GM12878 (cell line): ENCODE data around the gene RNF32.

Experiments
- ATF2 ChIP-seq: IDR thresholded peaks from 2 replicates; pipeline ENCODE4 v1.6.1; 2012; ENCODE audit warnings: low read length, inconsistent platforms
- CEBPB ChIP-seq, 2 experiments: fragments of 150-350 bp in 1 of 2; IDR thresholded peaks; 2 replicates each; pipeline ENCODE4 v1.6.1; 2012 to 2014; ENCODE audit warnings: low read depth in 2 of 2, low read length in 2 of 2, borderline replicate concordance in 1 of 2, inconsistent platforms in 1 of 2
- CREB1 ChIP-seq: IDR thresholded peaks from 2 replicates; pipeline ENCODE4 v1.6.1; 2012; ENCODE audit warnings: low read depth, mild to moderate bottlenecking, inconsistent platforms
- GABPA ChIP-seq: IDR thresholded peaks from 2 replicates; pipeline ENCODE4 v1.6.1; 2014; ENCODE audit warnings: antibody characterized with exemption, low read depth, mild to moderate bottlenecking, inconsistent platforms
- GATAD2B ChIP-seq: fragments of 450-650 bp; conservative IDR thresholded peaks from 2 replicates; pipeline ENCODE4 v1.6.1; 2017; ENCODE audit warnings: low read depth, mild to moderate bottlenecking, moderate library complexity
- HDAC6 ChIP-seq: fragments of 200-600 bp; sonication (generic); IDR thresholded peaks from one replicate; pipeline ENCODE4 v1.8.0; 2017; ENCODE audit warnings: antibody characterized with exemption; ENCODE audit not compliant: unreplicated experiment
- MEF2A ChIP-seq: IDR thresholded peaks from 2 replicates; pipeline ENCODE4 v1.6.1; 2011; ENCODE audit warnings: low read depth, mild to moderate bottlenecking, low read length, moderate library complexity; ENCODE audit not compliant: insufficient read depth
- POLR2A ChIP-seq: IDR thresholded peaks from 2 replicates; pipeline ENCODE4 v1.6.1; 2011; ENCODE audit warnings: low read depth, mild to moderate bottlenecking, low read length
- RCOR1 ChIP-seq: conservative IDR thresholded peaks from 2 replicates; pipeline ENCODE4 v1.6.1; 2012; ENCODE audit warnings: low read depth, low read length, improper control_type of control experiment
- TCF12 ChIP-seq: IDR thresholded peaks from 2 replicates; pipeline ENCODE4 v1.6.1; 2011; ENCODE audit warnings: low read depth, mild to moderate bottlenecking, low read length
- ZNF217 ChIP-seq: fragments of 450-650 bp; IDR thresholded peaks from 2 replicates; pipeline ENCODE4 v1.6.1; 2017; ENCODE audit warnings: antibody characterized with exemption, mild to moderate bottlenecking
- TF ChIP-seq, protein P1 (sequence below): IDR thresholded peaks from 2 replicates; pipeline ENCODE4 v1.6.1; 2011; ENCODE audit warnings: borderline replicate concordance, low read depth, mild to moderate bottlenecking, moderate library complexity, mixed read lengths, low read length; ENCODE audit not compliant: insufficient read depth; ENCODE audit errors: extremely low read length
- TF ChIP-seq, protein P2 (sequence below): IDR thresholded peaks from 2 replicates; pipeline ENCODE4 v1.6.1; 2011; ENCODE audit warnings: borderline replicate concordance, low read depth, mild to moderate bottlenecking, moderate library complexity, low read length; ENCODE audit not compliant: insufficient read depth, poor library complexity, severe bottlenecking
- TF ChIP-seq, protein P3 (sequence below), 3 experiments: IDR thresholded peaks in 2 of 3; conservative IDR thresholded peaks in 1 of 3; 2 replicates each; pipeline ENCODE4 v1.5.1; 2011; ENCODE audit warnings: low read depth in 3 of 3, low read length in 3 of 3, mild to moderate bottlenecking in 3 of 3, control low read depth in 2 of 3, moderate library complexity in 2 of 3, inconsistent platforms in 1 of 3, mixed read lengths in 1 of 3; ENCODE audit not compliant: control insufficient read depth in 2 of 3, insufficient read depth in 1 of 3; ENCODE audit errors: extremely low read depth in 1 of 3

- TF ChIP-seq POLR2A (no peak), RCOR1 (no peak), TCF12 (no peak), GABPA (no peak), ATF2 (no peak), CREB1 (no peak), CEBPB (IDR thresholded peaks at IDR 0.05; ENCODE audit: borderline replicate concordance in 1 of 2, low read depth in 2 of 2, low read length in 2 of 2) (no peak), MEF2A (no peak), ZNF217 (no peak), HDAC6 (no peak), GATAD2B (no peak)
- TF ChIP-seq, protein P1, sequence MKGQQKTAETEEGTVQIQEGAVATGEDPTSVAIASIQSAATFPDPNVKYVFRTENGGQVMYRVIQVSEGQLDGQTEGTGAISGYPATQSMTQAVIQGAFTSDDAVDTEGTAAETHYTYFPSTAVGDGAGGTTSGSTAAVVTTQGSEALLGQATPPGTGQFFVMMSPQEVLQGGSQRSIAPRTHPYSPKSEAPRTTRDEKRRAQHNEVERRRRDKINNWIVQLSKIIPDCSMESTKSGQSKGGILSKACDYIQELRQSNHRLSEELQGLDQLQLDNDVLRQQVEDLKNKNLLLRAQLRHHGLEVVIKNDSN, result no peak
- TF ChIP-seq, protein P2, sequence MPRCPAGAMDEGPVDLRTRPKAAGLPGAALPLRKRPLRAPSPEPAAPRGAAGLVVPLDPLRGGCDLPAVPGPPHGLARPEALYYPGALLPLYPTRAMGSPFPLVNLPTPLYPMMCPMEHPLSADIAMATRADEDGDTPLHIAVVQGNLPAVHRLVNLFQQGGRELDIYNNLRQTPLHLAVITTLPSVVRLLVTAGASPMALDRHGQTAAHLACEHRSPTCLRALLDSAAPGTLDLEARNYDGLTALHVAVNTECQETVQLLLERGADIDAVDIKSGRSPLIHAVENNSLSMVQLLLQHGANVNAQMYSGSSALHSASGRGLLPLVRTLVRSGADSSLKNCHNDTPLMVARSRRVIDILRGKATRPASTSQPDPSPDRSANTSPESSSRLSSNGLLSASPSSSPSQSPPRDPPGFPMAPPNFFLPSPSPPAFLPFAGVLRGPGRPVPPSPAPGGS, result no peak
- TF ChIP-seq, protein P3, sequence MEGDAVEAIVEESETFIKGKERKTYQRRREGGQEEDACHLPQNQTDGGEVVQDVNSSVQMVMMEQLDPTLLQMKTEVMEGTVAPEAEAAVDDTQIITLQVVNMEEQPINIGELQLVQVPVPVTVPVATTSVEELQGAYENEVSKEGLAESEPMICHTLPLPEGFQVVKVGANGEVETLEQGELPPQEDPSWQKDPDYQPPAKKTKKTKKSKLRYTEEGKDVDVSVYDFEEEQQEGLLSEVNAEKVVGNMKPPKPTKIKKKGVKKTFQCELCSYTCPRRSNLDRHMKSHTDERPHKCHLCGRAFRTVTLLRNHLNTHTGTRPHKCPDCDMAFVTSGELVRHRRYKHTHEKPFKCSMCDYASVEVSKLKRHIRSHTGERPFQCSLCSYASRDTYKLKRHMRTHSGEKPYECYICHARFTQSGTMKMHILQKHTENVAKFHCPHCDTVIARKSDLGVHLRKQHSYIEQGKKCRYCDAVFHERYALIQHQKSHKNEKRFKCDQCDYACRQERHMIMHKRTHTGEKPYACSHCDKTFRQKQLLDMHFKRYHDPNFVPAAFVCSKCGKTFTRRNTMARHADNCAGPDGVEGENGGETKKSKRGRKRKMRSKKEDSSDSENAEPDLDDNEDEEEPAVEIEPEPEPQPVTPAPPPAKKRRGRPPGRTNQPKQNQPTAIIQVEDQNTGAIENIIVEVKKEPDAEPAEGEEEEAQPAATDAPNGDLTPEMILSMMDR (IDR thresholded peaks at IDR 0.05 in 2 of 3, conservative IDR thresholded peaks at IDR 0.05 in 1 of 3; ENCODE audit: control insufficient read depth in 2 of 3, extremely low read depth in 1 of 3, insufficient read depth in 1 of 3, low read depth in 3 of 3, low read length in 3 of 3), result no peak
Measured at GRCh38 chr7:156655251-156655650, 14.7 kb downstream of the RNF32 start.
